ENCODE results near the gene CHMP6.

Gene CHMP6

DNA sequence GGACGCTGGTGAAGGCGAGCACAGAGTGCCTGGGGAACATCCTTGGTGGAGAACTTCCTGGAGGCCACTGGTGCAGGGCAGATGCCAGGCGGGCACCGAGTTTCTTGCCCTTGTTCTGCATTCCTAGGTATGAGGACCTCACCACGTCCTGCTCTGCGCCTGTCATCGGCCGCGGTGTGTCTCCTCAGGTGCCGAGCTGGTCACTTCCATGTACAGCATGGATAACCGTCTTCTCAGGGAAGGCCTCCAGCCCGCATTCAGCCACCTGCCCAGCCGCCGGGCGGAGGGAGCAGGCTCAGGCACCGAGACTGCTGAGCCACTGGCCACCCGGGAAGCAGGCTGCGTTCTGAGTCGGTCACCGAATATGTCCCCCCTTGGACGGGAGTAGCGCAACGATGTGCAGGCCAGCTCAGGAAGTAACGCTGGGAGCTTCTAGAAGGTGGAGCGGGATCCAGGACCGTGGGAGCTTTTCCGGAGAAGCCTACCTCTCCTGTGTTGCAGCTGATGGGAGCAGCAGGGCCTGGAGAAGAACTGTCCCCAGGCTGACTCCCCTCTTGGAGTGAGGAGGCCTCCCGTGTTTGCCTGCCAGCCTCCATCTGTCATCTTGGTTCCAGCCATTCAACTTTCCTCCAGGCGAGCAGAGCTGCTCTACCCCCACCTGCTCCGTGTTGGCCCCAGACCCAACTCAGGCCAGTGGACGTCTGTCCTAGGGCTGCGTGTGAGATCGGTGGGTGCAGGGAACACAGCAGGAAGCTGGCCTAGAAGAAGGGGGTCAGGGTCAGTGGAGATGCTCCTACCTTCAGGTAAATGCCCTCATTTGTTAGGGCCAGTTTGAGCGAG, 41.2 kb downstream of the CHMP6 start:
- no peak for DNase-seq

DNA sequence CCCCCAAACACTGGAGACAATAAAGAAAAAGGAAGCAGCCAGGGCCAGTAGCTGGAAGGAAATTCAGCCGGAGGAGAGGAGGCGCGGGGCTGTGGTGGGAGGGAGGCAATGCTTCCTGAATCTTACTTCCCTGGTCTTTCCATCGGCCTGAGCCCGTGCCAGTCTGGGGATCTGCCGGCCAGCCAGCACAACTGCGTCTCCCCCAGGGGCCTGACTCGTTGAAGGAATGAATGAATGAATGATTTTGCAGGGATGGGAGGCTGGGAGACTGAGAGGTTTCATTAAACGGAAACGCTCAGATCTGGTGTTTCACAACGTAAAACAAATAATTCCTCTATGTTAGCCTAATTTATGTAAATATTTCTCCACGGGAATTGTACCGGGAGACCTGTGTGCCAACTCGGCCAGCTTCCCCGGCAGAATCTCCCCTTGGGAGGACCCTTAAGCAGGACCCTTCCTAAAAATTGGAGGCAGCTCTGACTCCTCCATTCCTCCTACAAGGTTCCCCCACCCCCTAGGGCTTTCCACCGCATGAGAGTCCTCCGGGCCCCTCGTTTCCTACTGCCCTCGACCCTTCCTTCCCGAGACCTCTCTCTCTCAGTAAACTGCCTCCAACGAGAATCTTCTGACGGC, 42.0 kb downstream of the CHMP6 start:
- peak; percentile 49 for DNase-seq

DNA sequence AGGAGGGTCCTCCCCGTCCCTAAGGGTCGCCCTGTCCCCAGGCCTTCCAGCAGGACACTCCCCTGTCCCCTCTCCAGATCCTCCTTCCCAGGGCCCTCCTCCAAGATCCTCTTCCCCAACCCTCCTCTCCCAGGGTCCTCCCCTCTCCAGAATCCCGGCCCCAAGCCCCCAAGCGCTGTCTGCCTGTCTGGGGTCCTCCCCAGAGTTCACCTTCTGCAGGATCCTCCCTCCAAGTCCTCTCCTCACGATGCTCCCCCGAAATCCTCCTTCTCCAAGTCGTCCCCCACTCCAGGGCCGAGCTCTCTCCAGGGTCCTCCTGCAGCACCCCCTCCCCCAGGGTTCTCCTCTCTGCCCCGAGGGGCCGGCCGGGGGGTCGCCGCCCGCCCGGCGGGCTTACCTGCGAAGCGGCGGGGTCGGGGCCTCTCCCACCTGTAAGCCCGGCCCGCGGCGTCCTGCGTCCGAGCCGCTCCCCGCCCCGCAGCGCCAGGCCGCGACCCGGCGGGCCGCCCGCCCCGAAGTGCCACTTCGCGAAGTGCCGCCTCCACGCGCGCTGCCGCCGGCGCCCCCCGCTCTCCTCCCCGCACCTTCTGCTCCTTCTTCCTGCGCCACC, 42.6 kb downstream of the CHMP6 start:
- DNase-seq: no peak

DNA sequence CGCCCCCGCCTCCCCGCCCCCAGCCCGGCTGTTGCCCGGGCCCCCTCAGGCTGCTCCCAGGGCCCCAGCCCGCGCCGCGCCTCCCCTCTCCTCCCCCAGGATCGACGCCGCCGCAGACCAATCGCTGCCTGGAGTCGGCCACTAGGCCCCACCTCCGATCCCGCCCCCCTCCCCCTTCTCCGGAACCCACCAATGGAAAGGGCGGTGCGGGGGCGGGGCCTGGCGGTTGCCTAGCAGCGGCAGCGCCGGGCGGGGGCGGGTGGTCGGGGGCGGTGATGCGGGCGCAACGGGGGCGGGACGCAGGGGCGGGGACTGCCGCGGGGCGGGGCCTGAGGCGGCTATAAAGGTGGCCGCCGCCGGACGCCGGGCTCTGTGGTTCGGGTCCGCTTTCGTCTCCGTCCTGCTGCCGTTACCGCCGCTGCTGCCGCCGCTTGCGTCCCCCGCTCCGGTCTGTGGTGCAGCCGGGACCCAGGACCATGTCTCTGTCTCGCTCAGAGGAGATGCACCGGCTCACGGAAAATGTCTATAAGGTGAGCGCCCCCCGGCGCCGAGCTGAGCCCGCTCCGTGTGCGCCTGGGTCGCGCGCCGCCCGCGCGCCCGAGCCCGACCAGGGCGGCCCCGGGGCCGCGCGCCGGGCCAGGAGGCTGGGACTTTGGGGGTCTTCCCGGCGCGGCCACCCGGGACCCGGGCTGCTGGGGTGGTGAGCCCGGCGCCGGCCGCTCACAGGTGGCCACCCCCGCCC, 43.3 kb downstream of the CHMP6 start, which contains the start of gene BAIAP2:
BAIAP2 (plus strand) TSS at position 373 of the 742 bp plus-strand sequence; CDS start at position 477, 104 bp downstream.
- peak; percentile 96 for DNase-seq

DNA sequence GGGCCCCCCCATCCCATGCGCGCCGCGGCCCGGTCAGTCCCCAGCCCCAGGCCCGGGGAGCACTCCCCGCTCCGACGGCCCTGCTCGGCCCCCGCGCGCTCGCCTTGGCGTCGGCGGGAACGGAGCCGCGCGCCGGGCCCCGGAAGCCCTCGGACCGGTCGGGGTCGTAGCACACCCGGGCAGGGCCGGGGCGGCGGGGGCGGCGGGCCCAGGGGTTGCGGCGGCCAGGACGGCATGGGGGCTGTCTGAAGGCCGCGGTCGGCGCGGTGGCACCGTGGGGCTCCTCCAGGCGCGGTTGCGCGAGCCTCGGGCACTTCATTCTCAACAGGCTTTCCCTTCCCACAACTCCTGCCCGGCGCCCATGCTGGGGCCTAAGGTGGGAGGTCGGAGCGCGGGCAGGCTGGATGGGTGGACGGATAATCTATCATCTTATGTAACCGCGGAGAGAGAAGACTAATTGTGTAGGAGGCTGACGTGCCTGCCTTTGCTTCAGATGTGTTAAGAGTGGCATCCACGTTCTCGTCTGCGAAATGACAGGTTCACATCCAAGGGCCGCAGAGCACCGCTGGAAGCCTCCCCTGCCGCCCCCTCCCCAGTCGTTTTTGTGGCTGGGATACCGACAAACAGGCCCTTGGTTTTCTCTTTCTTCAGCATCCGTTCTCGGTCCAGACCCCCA, 44.0 kb downstream of the CHMP6 start:
- DNase-seq: no peak

DNA sequence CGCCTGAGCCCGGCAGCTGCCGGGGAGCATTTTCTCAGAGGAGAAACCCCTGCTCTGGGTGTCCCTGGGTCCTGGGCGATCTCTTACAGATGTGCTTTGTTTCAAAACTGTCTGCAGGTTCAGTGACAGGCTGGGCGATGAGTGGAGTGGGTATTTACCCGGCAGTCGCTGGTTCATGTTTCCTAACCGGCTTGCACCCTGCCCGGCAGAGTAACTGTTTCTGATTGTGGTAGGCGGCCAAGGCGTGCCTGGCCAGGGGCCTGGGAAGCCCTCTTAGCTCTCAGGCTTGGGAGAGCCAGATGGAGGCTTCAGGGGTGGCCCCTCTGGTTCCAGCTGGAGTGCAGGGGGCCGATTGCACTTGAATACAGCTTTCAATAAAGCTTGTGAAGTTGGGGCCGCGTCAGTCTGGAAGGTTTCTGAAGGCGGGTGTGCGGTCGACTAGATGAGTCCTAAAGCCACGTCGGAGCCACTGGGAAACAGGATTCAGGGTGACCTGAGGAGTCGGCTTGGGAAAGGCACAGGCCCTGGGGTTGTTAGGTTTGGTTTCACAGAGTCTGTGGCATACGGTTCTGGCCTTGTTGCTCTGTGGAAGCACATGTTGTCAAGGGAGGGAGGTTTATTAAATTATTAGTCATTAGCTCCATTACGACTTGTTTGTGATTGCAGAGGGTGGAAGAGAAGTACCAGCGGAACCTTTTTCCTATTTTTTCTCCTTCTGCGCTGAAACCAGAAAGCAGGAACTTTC, 44.7 kb downstream of the CHMP6 start:
- no peak for DNase-seq

DNA sequence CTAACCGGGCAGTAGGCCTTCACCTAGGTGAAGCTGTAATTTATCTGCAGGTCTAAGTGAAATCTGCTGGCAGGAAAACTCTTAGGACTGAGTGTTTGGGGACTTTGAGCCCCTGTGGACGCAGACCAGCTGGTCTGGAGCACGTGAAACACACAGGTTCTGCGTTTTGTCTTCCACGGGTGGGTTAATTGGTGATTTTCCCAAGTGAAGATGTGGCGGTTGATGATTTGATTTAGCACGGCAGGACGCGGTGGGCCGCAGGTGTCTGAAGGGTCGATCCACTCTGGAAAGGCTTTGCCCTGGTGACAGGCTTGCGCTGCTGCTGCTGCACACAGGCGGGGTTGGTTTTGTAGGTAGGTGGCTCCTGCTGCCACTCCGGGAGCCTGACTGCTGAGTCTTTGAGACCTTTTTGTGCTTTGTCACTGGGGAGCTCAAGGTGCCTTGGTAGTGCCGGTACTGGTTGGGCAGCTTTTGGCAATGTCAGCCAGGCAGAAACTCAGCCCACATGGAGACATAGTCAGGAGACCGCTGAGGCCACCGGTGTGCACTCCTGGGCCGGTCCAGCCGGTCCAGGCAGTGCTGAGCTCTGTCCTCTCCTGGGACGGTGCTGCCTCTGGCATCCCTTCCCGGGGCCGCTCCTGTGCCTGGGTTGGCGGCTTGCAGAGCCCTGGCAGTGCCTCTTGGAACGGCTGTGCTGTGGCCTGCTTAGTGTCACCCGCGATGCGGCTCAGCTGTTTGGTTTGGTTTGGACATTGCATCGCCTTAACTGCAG, 45.6 kb downstream of the CHMP6 start:
- no peak for DNase-seq

DNA sequence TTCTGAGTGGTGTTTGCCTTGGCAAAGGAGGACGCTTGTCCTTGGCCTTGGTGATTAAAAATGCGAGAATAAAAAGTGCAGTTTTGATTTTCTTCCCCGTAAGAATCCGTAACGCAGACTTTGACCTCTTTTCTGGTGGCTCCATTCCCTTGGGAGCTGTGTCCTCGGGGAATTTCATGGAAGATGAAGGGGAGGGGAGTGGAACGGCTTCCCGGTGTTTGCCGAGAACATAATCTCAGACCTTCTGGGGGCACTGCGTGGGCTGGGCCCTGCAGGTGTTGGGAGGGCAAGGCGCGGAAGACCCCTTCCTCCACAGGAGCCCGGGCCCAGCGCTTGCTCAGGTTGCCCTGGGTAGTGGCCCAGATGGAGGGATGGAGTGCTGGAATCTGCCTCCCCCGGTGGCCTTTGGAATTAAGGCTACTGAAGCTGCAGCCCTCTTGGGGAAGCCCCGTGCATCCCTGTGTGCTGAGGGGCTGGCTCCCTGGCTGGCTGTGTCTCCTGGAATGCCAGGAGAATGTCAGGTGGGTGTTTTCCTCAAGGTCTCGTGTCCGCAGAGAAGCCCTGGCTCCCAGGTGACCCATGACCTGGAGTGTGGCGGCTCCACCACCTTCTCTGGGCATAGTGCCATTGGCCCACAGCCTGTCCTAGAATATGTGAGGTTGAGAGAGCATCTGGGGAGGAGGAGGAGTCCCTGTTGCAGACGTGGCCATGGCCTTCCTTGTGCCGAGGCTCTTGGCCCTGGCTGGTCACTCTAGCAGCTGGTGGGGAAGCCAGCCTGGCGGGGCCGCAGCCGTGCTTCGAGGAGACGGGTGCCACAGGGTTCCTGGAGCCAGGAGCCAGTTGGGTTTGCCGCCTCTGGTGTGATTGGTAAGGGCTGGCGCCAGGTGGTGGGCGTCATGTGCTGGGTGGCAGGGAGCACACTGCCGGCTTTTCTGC, 46.4 kb downstream of the CHMP6 start:
- no peak for DNase-seq

DNA sequence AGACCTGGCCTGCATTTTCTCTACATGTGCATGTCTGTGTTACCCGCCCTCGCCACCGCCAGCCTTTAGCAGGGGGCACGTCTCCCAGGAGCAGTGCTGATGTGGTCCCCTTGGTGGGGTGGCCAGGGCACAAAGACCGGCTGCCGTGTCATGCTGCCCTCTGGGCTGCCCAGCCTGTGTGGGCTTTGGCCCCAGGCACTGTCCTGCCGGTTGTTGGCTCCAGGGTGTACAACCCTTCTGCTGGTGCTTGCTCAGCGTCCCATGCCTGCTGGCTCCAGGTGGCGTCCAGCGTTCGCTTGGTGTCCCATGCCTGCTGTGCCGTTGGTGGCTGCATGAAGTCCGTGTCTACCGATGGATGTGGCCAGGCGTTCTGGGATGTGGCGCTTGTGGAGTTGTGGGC, 47.5 kb downstream of the CHMP6 start:
- DNase-seq: no peak

DNA sequence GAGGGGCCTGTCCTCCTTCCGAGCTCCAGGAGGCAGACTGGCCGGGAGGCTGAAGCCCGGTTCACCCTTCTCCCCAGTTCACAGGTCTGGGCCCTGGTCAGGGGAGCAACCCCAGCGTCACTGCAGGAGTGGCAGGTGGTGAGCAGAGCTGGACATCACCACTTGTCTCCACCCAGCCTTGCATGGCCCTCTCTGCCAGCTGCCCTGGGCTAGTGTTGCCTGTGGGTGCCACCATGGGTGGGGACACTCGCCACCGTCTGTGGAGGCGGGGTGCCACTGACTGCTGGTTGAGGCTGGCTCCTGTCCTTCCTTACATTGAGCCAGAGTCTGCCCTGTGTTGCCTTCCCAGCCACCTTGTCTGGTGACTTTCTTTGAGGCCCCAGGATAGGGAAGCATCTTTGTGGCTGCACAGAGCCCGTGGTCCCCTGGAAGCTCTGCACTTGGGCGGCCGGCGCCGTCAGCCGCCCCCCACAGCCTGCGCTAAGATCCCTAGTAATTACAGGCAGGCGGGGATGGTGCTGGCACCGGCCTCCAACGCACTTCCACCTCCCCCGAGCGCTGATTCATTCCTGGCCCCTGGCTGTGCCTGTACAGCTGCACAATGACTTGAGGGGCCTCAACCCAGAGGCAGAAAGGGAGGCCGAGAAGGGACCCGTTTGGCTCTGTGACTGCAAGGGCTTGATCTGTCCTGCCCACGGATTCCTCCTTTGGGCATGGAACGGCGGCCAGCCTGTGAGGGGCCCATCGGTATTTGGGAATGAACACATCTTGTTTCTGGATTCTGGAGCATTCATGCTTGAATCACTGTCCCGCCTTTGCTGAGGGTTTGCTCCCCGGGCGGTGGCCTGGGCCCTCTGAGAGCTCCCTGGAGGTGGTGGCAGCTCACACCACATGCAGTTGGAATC, 48.5 kb downstream of the CHMP6 start:
- DNase-seq: peak; percentile 32

DNA sequence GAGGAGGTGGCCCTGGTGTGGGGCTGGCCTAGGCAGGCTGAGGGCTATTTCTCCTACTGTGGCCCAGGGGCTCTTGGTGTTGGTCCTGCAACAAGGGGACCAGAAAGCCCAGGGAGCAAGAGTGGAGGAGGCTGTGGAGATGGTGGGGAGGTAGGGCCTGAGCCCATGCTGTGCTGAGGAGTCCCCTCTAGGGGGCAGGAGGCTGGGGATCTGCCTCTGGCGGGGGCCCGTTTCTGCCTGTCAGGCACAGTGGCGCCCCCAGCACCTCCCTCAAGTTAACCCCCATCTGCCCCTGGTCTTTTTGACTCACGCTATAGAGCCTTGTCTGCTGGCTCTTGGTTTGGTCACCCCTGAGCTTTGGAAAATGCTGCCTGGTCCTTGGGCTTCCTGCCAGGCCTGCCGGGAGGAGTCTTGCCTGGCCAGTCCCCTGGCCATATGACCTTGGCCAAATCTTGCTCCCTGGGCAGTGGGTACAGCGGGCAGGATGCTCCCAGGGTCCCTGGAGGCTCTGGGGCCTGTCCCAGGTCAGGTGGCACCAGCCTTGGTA, 49.2 kb downstream of the CHMP6 start:
- no peak for DNase-seq

DNA sequence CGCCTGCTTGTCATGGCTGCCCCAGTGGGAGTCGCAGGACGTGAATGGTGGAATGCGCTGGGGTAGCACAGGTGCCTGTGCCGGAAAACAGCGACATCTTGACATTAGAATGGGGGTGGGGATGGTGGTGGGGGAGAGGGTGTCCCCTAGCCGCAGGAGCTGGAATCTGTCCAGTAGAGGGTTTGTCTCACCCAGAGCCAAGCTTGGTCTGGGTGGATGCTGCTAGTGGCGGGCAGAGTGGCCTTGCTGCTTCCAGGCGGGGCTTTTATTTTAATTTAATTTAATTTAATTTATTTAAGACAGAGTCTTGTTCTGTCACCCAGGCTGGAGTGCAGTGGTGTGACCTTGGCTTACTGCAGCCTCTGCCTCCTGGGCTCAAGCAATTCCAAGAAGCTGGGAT, 51.0 kb downstream of the CHMP6 start:
- DNase-seq: no peak

DNA sequence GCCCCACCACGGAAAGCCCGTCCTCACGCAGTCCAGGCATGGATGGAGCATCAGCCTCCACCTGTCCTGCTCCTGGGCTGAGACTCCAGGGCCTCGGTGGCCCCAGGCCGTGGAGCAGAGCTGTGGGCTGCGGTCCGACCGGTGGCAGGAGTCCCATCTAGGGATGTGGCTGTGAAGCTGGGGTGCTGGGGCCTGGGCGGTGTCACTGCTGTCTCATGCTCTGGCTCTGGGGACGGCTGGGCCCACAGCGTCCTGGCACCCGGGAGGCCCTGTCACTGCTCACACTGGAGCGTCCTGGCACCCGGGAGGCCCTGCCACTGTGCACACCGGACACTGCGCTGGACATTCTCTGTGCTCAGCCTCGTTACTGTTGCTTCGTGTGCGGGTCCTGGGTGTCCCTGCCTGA, 51.7 kb downstream of the CHMP6 start:
- no peak for DNase-seq

DNA sequence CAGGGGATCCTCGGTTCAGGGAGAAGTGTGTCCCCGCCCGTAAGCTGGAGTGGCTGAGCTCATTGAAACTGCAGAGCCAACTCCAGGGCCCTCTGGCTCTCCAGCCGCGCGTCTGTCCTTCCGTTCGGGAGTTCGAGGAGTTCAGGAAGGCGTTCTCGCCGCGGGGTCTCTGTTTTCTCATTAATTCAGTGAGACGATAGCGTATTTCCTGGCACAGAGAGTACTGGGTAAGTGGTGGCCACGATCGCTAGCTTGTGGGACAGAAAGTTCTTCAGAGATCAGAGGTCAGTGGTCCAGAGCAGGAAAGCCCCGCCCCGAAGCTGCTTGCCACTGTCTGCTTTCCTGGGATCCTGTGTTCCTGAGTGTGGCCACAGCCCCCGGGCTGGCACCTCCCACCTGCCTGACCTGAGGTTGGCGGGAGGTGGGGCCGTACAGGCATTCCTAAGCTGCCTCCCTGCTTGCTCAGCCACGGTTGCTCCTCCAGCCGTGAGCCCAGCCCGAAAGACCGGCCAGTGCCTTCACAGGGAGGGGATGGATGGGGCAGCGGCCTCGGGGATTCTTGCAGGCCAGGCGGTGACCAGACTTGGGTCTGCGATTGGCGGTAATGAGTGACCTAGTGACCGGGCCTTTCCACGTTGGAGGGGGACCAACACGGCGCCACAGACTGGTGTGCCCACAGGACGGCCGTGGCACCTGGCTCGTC, 52.2 kb downstream of the CHMP6 start:
- DNase-seq: no peak

DNA sequence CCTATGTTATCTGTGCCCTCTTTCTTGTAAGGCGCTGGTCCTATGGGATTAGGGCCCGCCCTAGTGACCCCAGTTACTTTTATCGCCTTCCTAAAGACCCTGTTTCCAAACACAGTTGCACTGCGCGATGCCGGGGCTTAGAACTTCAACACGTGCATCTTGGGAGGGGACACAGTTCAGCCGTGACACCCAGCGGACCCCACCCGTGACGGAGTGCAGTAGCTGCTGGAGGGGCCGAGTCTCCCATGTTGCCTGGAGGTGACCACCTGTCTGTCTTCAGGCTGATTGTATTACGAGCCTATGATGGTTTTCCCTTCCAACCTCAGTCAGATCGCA, 52.8 kb downstream of the CHMP6 start:
- DNase-seq: no peak

DNA sequence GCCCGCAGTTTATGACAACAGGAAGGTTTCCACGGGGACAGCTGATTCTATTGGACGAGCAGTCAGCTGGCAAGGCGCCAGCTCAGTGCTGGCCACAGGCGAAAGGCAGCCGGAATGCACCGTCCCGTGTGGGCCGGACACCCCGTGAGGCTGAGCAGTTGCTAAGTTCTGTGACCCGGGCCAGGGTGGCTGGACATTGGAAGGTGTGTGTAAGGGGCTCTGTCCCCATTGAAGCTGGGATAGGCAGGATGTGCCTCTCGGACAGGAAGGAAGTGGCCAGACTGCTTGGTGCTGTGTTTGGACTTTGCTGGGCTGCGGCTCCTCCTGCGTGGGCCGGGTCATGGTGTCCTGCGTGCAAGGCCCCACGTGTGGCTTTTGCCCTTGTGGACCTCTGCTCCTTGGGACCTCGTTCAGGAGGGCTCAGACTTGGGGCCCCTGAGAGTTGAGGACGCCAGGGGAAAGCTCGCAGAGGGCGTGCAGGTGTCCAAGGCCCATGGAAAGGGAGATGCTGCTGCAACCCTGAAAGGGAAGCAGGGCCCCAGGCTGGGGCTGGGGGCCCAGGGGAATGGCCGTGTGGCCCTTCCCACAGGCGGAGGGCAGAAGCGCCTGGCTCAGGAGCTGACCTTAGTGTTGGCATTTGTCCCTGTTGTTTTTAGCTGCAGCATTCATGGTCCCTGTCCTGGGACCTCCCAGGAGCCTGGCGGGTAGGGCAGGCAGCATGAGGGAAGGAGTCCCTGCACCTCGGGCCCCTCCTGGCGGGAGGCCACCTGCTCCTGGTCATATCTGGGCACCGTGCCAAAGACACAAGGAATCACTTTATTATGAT, 53.3 kb downstream of the CHMP6 start:
- no peak for DNase-seq

DNA sequence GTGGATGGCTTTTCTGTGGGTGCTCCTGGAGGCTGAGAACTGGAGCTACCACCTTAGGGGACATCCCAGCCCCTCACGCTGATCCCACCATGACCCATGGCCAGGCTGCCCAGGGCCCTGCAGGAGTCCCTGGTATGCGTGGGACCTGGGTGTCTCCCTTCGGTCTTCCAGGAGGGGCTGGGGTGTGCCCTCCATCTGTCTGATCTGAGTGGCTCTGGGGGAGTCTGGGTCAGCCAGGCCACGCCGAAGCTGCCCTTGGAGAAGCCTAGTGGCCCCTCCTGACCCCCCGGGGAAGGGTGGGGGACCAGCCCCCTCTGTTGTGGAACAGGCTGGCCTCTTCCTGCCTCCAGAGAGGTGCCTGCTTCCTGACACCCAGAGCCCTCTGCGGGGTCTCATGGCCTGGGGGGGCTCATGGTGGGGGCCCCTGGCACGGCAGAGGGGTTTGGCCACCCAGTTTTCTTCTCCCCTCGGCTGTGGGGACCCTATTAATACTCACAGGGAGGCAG, 54.0 kb downstream of the CHMP6 start:
- no peak for DNase-seq

All from GDM1 (cell line).